NCI-H1417 treated with DMSO at 0.1 percent for 48 hours (cell line): ENCODE results near the gene JPT2.

Experiments
- DNase-seq: peaks from one replicate; lab custom pipeline; 2025; lab: John Stamatoyannopoulos, UW

JPT2 gene

GRCh38 chr16:1734816-1735215 is 56.7 kb downstream of the JPT2 start:
- no peak for DNase-seq

GRCh38 chr16:1740234-1740633 is 62.2 kb downstream of the JPT2 start:
- no peak for DNase-seq

GRCh38 chr16:1740781-1741490 is 62.9 kb downstream of the JPT2 start:
- DNase-seq = no peak

GRCh38 chr16:1741553-1742165 is 63.6 kb downstream of the JPT2 start:
- no peak for DNase-seq

- DNase-seq = no peak
Observed at GRCh38 chr16:1743376-1744337, 65.6 kb downstream of the JPT2 start.

- DNase-seq = no peak
Observed at GRCh38 chr16:1744338-1744840, 66.3 kb downstream of the JPT2 start.

- no peak for DNase-seq
Observed at GRCh38 chr16:1745181-1745899, 67.3 kb downstream of the JPT2 start.

- no peak for DNase-seq
Observed at GRCh38 chr16:1745900-1746692, 68.0 kb downstream of the JPT2 start.

GRCh38 chr16:1746693-1747195 is 68.7 kb downstream of the JPT2 start:
- no peak for DNase-seq

GRCh38 chr16:1747934-1748333 is 69.9 kb downstream of the JPT2 start:
- DNase-seq = no peak

- no peak for DNase-seq
Observed at GRCh38 chr16:1749152-1750117, 71.4 kb downstream of the JPT2 start.
